ENCODE data around the gene ELK1.

DNA sequence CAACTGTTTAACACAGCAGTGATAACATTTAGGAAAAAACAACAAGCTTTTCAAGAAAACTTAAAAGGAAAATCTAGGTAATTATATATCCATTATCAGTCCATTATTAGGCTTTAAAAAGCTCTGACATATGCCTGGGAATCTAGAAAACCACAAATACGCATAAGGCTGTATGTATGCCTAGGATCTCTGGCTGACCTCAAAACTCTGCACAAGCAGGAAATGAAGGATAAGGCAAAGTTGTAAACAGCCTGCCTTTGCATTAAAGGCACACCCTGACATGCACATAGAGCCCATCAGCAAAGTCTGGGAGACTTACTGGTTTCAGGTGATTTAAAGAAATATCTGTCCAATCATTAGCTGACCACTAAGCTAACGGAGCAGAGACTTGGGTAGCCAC lies 54.1 kb downstream of the ELK1 start:
- TF ChIP-seq, protein P1, sequence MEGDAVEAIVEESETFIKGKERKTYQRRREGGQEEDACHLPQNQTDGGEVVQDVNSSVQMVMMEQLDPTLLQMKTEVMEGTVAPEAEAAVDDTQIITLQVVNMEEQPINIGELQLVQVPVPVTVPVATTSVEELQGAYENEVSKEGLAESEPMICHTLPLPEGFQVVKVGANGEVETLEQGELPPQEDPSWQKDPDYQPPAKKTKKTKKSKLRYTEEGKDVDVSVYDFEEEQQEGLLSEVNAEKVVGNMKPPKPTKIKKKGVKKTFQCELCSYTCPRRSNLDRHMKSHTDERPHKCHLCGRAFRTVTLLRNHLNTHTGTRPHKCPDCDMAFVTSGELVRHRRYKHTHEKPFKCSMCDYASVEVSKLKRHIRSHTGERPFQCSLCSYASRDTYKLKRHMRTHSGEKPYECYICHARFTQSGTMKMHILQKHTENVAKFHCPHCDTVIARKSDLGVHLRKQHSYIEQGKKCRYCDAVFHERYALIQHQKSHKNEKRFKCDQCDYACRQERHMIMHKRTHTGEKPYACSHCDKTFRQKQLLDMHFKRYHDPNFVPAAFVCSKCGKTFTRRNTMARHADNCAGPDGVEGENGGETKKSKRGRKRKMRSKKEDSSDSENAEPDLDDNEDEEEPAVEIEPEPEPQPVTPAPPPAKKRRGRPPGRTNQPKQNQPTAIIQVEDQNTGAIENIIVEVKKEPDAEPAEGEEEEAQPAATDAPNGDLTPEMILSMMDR (IDR thresholded peaks at IDR 0.05), result no peak
- no peak for TF ChIP-seq POLR2A (IDR thresholded peaks at IDR 0.05)
